BE2C (cell line): ENCODE data around the gene ULK4.

Experiments used
- DNase-seq: peaks from one replicate; pipeline ENCODE4 v3.0.0-alpha.2; 2020
- H3K27me3 ChIP-seq: fragments of 250-450 bp; sonication (Bioruptor Pico); 2 replicates; pipeline ENCODE4 v1.5.1; 2020; ENCODE audit warnings: mild to moderate bottlenecking
- H3K36me3 ChIP-seq: fragments of 250-450 bp; sonication (Bioruptor Pico); 2 replicates; pipeline ENCODE4 v1.5.1; 2020; ENCODE audit warnings: mild to moderate bottlenecking
- H3K4me1 ChIP-seq: fragments of 250-450 bp; sonication (Bioruptor Pico); 2 replicates; pipeline ENCODE4 v1.5.1; 2020
- H3K4me3 ChIP-seq: 2 replicates; pipeline ENCODE4 v1.5.1; 2011; ENCODE audit warnings: low read depth, low read length
- H3K9me3 ChIP-seq: fragments of 250-450 bp; sonication (Bioruptor Pico); 2 replicates; pipeline ENCODE4 v1.5.1; 2020
- TF ChIP-seq, protein P1 (sequence below): IDR thresholded peaks from 2 replicates; pipeline ENCODE4 v1.5.1; 2012; ENCODE audit warnings: mild to moderate bottlenecking, low read depth, low read length

The ULK4 gene

DNA sequence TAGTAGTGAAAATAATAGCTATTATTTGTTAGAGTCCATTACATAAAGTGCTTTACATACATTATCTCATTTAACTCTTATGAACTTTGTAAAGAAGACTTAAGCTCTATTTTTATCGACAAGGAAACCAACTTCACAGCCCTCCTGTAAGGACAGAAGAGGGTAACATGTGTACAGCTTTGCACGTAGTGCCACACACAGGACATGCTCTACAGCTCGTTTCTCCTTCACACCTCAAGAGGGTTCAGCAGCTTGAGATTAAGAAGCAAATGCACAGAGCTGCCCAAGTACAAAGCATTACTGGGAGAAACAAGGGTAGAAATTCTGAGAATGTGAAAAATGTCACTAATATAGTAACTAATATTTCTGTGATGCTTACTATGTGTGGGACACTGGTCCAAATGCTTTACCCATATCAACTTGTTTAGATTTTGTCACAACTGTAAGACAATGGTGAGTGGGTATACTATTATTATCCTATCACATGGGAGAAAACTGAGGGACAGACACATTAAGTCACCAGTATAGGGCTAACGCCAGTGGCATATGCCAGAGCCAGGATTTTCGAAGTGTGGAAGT lies 434.8 kb downstream of the ULK4 start:
- TF ChIP-seq, protein P1, sequence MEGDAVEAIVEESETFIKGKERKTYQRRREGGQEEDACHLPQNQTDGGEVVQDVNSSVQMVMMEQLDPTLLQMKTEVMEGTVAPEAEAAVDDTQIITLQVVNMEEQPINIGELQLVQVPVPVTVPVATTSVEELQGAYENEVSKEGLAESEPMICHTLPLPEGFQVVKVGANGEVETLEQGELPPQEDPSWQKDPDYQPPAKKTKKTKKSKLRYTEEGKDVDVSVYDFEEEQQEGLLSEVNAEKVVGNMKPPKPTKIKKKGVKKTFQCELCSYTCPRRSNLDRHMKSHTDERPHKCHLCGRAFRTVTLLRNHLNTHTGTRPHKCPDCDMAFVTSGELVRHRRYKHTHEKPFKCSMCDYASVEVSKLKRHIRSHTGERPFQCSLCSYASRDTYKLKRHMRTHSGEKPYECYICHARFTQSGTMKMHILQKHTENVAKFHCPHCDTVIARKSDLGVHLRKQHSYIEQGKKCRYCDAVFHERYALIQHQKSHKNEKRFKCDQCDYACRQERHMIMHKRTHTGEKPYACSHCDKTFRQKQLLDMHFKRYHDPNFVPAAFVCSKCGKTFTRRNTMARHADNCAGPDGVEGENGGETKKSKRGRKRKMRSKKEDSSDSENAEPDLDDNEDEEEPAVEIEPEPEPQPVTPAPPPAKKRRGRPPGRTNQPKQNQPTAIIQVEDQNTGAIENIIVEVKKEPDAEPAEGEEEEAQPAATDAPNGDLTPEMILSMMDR, result no peak
- H3K4me3 ChIP-seq, result no peak overlapping the region
- no peak for DNase-seq
- H3K4me1 ChIP-seq, result no peaks in the 10 kb centered on the region
- no peaks in the 10 kb centered on the region for H3K9me3 ChIP-seq
- no peaks in the 10 kb centered on the region for H3K36me3 ChIP-seq
- no peaks in the 10 kb centered on the region for H3K27me3 ChIP-seq

DNA sequence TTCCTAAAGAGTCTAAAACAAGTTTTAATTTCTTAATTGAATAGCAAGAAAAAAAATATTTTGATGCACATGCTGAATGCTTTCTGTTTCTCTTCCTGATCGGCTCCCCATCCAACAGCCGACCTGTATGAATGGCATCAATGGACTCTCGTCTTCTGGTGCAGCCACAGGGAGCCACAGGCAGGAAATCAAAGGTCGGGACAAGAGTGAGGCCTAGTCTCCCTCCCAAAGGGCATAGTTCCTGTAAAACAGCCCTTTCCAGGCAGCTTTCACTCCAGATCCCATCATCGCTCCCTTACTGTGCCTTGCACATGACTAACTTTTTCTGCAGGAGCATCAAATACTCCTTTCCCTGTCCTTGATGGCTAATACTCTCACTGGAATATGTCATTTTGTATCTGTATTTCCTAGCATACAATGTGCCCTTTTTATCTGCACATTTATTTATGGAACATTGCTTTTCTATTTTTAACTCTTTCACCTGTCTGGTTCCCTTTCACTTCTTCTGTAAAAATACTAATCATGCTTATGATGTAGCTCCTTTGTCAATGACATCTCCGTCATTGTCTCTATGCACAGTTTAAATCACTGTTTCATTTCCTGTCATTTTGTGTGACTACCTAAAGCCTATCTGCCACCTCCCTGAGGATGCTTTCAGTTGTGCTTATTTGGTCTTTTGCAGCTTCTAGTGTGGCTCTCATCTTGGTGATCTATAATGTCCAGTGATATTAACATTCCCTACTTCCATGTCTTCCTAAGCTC lies 436.4 kb downstream of the ULK4 start:
- no peaks in the 10 kb centered on the region for H3K9me3 ChIP-seq
- no peak for DNase-seq
- no peaks in the 10 kb centered on the region for H3K27me3 ChIP-seq
- H3K4me3 ChIP-seq, result no peak overlapping the region
- no peaks in the 10 kb centered on the region for H3K4me1 ChIP-seq
- H3K36me3 ChIP-seq, result no peaks in the 10 kb centered on the region
- TF ChIP-seq, protein P1, result no peak

DNA sequence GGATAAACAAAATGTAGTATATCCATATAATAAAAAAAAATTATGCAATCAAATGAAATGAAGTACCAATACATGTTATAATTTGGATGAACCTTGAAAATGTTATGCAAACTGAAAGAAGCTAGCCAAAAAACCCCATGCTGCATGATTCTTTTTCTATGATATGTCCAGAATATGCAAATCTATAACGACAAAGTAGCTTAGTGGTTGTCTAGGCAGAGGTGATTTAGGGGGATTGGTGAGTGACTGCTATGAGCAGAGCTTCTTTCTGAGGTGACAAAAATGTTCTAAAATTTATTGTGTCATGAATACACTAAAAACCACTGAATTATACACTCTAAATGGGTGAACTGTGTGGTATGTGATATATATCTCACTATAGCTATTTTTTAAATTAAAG lies 438.0 kb downstream of the ULK4 start:
- H3K4me3 ChIP-seq, result no peak overlapping the region
- DNase-seq, result no peak

DNA sequence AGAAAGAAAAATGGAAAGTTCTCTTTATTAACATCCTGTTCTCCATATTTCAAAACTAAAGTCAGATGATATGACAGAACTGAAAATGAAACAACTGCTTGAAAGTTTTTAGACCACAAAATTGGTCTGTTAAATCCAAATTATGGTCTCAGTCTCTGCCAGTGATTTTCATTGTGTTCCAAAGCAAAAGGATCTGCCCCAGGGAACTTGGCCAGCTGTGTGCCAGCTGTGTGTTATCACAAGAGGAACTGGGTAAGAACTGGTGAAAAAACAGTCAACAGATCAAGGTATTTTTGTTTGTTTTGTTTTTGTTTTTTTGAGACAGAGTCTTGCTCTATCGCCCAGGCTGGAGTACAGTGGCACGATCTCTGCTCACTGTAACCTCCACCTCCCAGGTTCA lies 439.3 kb downstream of the ULK4 start:
- DNase-seq, result no peak
- Histone ChIP-seq H3K4me3 (no peak overlapping the region), H3K36me3 (no peaks in the 10 kb centered on the region), H3K27me3 (no peaks in the 10 kb centered on the region), H3K4me1 (no peaks in the 10 kb centered on the region), H3K9me3 (no peaks in the 10 kb centered on the region)
- TF ChIP-seq, protein P1, result no peak

More for the DNA sequence above, 438.0 kb downstream of the ULK4 start:
- Histone ChIP-seq H3K9me3 (no peaks in the 10 kb centered on the region), H3K36me3 (no peaks in the 10 kb centered on the region), H3K27me3 (no peaks in the 10 kb centered on the region), H3K4me1 (no peaks in the 10 kb centered on the region)
- TF ChIP-seq, protein P1, result no peak

DNA sequence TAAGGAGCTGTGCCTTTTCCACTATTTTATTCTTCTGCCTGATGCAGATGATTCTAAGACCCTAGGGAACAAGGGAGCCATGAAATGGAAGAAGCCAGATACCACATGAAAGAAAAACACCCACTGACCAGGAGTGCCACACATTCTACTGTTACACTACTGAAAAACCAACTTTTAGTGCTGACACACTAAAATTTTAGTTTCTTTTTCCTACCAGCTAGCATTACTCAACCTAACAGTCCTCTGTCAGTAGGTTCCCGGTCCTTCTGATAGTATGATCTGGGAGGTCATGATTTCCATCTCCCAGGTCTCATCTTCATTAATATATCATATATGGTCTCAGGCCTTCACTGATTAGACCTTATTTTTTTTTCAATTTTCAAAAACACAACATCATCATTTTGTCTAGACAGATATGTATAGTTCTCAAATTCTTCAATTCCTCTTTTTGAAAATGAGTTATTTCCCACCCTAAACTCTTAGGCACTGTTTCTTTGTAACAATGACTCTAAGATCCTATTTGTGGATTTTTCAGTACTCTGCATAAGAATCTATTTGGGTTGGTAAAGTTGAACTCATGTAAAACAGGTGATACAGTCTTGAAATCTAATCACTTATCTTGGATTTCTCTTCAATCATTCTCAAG lies 440.8 kb downstream of the ULK4 start:
- Histone ChIP-seq H3K4me3 (no peak overlapping the region), H3K36me3 (no peaks in the 10 kb centered on the region), H3K27me3 (no peaks in the 10 kb centered on the region), H3K4me1 (no peaks in the 10 kb centered on the region), H3K9me3 (no peaks in the 10 kb centered on the region)
- no peak for DNase-seq
- TF ChIP-seq, protein P1, result no peak

DNA sequence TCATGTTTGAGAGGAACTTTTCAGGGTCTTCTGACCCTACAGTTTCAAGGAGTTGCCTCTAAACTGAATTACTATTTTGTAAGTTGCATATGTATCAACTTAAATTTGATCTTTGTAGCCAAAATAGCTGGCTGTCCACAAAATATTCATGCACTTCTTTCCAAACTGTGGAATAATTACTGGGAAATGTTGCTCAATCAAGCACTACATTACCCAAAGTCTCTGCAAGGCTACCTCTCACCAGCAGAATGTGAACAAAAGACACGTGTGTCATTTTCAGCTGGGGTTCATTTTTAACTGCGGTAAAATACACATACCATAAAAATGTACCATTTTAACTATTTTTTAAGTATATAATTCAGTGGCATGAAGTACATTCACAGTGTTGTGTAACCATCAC lies 442.2 kb downstream of the ULK4 start:
- no peaks in the 10 kb centered on the region for H3K9me3 ChIP-seq
- H3K36me3 ChIP-seq, result no peaks in the 10 kb centered on the region
- TF ChIP-seq, protein P1, result no peak
- no peak overlapping the region for H3K4me3 ChIP-seq
- H3K27me3 ChIP-seq, result no peaks in the 10 kb centered on the region
- no peak for DNase-seq
- H3K4me1 ChIP-seq, result no peaks in the 10 kb centered on the region
